Uterus (tissue), 4 donors: ENCODE measurements around the gene CAPN15. TPM values are rescaled to one million over a fixed set of nuclear protein-coding genes. Genes with fewer than 3 reads are reported as not detected.
"Not testable (repeated sequence)": the region's sequence is repeated elsewhere in the genome, so short reads cannot be mapped to it uniquely, and the experiment has no call there.

Source experiments
- DNase-seq, 2 donors: peaks; one replicate each; pipeline ENCODE4 v3.0.0-alpha.2; 2019 to 2020
- H3K27ac ChIP-seq, 2 donors: fragments of 200-600 bp; sonication (generic); 1 replicate in 1 of 2; 2 replicates in 1 of 2; pipeline ENCODE4 v1.5.1; 2016 to 2018
- H3K27me3 ChIP-seq, 2 donors: fragments of 200-600 bp; sonication (generic); one replicate each; pipeline ENCODE4 v1.5.1; 2018 to 2019; ENCODE audit warnings: control low read depth in 1 of 2
- H3K36me3 ChIP-seq, 2 donors: fragments of 200-600 bp; sonication (generic); one replicate each; pipeline ENCODE4 v1.5.1; 2019; ENCODE audit warnings: control low read depth in 1 of 2
- H3K4me1 ChIP-seq, 2 donors: fragments of 200-600 bp; sonication (generic); one replicate each; pipeline ENCODE4 v1.5.1; 2018 to 2019; ENCODE audit warnings: control low read depth in 1 of 2
- H3K4me3 ChIP-seq, 2 donors: fragments of 200-600 bp; sonication (generic); 1 replicate in 1 of 2; 2 replicates in 1 of 2; pipeline ENCODE4 v1.5.1; 2018 to 2019; ENCODE audit warnings: mild to moderate bottlenecking in 1 of 2
- H3K9me3 ChIP-seq, 2 donors: fragments of 200-600 bp; sonication (generic); one replicate each; pipeline ENCODE4 v1.5.1; 2019; ENCODE audit warnings: control low read depth in 1 of 2
- POLR2A ChIP-seq, 2 donors: fragments of 450-650 bp; IDR thresholded peaks; one replicate each; pipeline ENCODE4 v1.6.1; 2016; ENCODE audit warnings: antibody characterized with exemption in 2 of 2, mild to moderate bottlenecking in 1 of 2, moderate library complexity in 1 of 2
- intact Hi-C: fragments of 100-400 bp; cut with DNase I; formaldehyde crosslinking; loops from one replicate; pipeline ENCODE4 v1.15.1; 2023; ENCODE audit warnings: low total_unique reads
- total RNA-seq, 4 donors: library from RNA; depleted of rRNA in 3 of 4; stranded (reverse); fragments of >200 nt in 3 of 4; gene quantifications; one replicate each; pipeline versions ENCODE4 v1.1.0 to v1.2.4, GENCODE V29; 2014 to 2023
- TF ChIP-seq, protein P1 (sequence below), 4 experiments: fragments of 200-600 bp in 2 of 4; fragments of 450-650 bp in 2 of 4; sonication (generic) in 2 of 4; IDR thresholded peaks; one replicate each; pipeline ENCODE4 v1.5.1; 2016 to 2019; ENCODE audit warnings: antibody characterized with exemption in 4 of 4, mild to moderate bottlenecking in 2 of 4, moderate library complexity in 1 of 4
- donor health status: DM: yes; HTN: yes; CAD: no.

CAPN15 gene
- total RNA-seq, 4 donors from 2014 or later = 7.9 to 37.3 (median 19.3) TPM

DNA sequence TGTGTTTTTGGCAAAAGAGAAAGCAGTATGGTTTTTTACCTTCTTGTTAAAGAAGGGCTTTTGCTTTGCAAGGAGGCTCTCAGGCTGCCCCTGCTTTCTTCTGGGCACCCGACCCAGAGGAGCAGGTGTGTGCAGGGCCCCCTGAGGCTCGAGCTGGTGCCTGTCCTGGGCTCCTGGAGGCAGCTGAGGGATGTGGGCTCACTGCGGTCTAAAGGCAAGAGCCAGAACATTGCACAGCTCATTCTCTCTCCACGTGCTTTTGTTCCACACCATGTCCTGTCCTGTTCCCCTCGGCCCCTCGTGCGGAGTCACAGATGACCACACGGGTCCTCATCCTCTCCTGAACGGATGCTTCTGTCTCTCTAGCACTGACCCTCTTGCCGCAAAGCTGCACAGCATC, 36.7 kb upstream of the CAPN15 start:
- intact Hi-C loops = no loop called here

DNA sequence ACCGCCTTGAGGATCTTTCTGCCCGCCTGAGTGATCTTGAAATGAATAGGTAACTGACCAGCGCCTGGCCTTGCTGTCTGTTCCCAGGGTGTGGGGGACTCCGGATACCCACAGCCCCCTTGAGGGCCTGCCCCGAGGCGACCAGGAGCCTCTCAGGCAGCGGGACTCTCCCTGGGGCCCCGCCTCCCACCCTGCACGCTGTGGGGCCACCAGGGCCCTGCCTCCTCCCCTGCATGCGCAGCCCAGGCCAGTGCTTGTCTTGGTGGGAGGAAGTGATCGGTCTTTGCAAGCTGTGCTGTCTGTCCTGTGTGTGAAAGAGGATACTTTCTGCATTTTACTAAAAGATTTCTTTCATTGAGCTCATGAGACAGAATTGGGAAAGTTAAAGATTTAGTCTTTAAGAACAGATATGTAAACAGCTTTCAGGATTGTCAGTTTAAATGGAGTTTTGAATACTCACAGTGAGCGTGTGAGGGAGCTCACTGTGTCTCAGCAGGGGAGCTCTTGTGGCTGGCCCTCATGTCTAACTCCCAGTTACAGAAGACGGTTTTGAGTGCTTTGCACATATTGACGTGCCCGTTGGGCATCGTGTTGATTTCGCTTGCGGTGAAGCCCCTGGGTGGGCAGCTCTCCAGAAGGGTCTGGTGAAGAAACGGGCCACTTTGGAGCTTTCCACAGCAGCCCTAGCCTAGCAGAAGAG, 36.1 kb upstream of the CAPN15 start:
- no peaks in the 10 kb centered on the region for H3K9me3 ChIP-seq
- no peaks in the 10 kb centered on the region for H3K4me1 ChIP-seq
- no peak for TF ChIP-seq POLR2A (IDR thresholded peaks at IDR 0.05)
- TF ChIP-seq, protein P1, sequence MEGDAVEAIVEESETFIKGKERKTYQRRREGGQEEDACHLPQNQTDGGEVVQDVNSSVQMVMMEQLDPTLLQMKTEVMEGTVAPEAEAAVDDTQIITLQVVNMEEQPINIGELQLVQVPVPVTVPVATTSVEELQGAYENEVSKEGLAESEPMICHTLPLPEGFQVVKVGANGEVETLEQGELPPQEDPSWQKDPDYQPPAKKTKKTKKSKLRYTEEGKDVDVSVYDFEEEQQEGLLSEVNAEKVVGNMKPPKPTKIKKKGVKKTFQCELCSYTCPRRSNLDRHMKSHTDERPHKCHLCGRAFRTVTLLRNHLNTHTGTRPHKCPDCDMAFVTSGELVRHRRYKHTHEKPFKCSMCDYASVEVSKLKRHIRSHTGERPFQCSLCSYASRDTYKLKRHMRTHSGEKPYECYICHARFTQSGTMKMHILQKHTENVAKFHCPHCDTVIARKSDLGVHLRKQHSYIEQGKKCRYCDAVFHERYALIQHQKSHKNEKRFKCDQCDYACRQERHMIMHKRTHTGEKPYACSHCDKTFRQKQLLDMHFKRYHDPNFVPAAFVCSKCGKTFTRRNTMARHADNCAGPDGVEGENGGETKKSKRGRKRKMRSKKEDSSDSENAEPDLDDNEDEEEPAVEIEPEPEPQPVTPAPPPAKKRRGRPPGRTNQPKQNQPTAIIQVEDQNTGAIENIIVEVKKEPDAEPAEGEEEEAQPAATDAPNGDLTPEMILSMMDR (IDR thresholded peaks at IDR 0.05) = no peak
- intact Hi-C loops = no loop called here
- no peak for DNase-seq
- H3K27me3 ChIP-seq = no peaks in the 10 kb centered on the region
- no peaks in the 10 kb centered on the region for H3K36me3 ChIP-seq
- no peak overlapping the region for H3K4me3 ChIP-seq
- no peak overlapping the region for H3K27ac ChIP-seq

More for the DNA sequence above, 36.7 kb upstream of the CAPN15 start:
- no peaks in the 10 kb centered on the region for H3K4me1 ChIP-seq
- no peak overlapping the region for H3K27ac ChIP-seq
- H3K9me3 ChIP-seq = no peaks in the 10 kb centered on the region
- H3K4me3 ChIP-seq = no peak overlapping the region
- no peaks in the 10 kb centered on the region for H3K27me3 ChIP-seq
- H3K36me3 ChIP-seq = no peaks in the 10 kb centered on the region
- no peak for TF ChIP-seq POLR2A (IDR thresholded peaks at IDR 0.05)
- TF ChIP-seq, protein P1 (IDR thresholded peaks at IDR 0.05) = no peak
- DNase-seq = no peak

DNA sequence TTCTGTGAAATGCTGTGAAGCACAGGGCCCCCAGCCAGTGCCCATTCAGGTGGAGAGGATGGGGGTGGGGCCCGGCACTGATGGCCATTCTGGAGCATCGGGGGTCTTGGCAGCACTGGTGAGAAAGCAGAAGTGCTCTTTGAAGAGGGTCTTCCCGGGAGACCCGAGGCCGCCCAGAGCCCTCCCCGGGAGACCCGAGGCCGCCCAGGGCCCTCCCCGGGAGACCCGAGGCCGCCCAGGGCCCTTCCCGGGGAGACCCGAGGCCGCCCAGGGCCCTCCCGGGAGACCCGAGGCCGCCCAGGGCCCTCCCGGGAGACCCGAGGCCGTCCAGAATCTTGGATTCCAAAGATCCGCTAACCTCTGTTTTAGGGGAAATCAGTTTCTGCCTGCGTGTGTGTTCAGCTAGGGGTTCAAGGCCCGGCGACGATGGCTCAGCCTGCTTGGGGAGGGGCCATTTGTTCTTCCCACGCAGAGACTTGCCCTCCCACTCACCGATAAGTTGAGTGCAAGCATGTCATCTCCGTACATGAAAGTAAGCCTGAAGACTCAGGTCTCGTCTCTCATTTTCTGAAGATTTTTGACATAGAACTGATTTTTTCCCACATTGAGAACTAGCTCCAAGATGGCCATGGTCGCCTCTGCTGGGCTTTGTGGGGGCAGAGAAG, 35.2 kb upstream of the CAPN15 start:
- H3K4me3 ChIP-seq = no peak overlapping the region
- no peak overlapping the region for H3K27ac ChIP-seq
- TF ChIP-seq POLR2A (IDR thresholded peaks at IDR 0.05) = no peak
- H3K9me3 ChIP-seq = no peaks in the 10 kb centered on the region
- H3K27me3 ChIP-seq = no peaks in the 10 kb centered on the region
- no peaks in the 10 kb centered on the region for H3K36me3 ChIP-seq
- no peaks in the 10 kb centered on the region for H3K4me1 ChIP-seq
- intact Hi-C loops = no loop called here
- DNase-seq = no peak

DNA sequence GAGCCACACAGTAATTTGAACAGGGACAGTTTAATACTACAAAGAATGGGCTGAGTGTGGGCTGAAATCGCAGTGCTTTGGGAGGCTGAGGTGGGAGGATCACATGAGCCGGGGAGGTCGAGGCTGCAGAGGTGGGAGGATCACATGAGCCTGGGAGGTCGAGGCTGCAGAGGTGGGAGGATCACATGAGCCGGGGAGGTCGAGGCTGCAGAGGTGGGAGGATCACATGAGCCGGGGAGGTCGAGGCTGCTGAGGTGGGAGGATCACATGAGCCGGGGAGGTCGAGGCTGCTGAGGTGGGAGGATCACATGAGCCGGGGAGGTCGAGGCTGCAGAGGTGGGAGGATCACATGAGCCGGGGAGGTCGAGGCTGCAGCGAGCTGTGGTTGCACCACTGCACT, 32.8 kb upstream of the CAPN15 start:
- H3K9me3 ChIP-seq, intact Hi-C loops, H3K27me3 ChIP-seq, H3K36me3 ChIP-seq, H3K4me3 ChIP-seq, H3K27ac ChIP-seq, H3K4me1 ChIP-seq: not testable (repeated sequence)
- peak in 1 of 2 donors; percentile 31 for DNase-seq

DNA sequence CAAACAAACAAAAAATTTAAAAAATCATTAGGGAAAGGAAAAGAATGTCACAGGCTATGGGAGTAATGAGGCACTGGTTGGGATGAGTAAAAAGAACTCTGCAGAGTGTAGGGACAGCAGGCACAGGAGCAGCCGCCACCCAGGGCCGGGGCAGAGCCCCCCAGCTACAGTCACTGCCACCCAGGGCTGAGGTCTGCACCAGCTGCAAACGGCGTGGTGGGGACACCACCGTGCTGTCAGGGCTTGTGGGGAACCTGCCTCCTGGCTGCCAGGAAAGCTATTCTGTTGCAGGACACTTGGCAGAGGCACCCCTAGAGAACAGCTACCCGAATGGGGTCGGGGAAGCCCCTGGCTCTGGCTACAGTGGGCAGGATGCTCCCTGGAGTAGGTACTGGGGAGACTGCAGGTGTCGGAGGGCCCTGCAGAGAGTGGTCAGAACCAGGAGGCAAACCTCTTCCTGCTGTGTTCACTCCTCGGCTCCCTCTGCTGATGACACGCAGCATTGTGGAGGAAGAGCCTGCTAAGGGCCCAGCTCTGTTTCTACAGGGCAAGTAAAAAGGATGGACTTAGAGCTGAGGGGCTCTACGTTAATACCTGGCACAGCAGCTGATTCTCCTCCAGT, 32.3 kb upstream of the CAPN15 start:
- H3K4me3 ChIP-seq = no peak overlapping the region
- TF ChIP-seq, protein P1 (IDR thresholded peaks at IDR 0.05) = peak in 1 of 4 experiments; percentile 18
- TF ChIP-seq POLR2A (IDR thresholded peaks at IDR 0.05) = no peak
- no peaks in the 10 kb centered on the region for H3K36me3 ChIP-seq
- H3K27ac ChIP-seq = no peak overlapping the region
- intact Hi-C loops = no loop called here
- no peaks in the 10 kb centered on the region for H3K27me3 ChIP-seq
- H3K4me1 ChIP-seq = no peaks in the 10 kb centered on the region
- no peaks in the 10 kb centered on the region for H3K9me3 ChIP-seq
- no peak for DNase-seq
